ENCODE results near the gene OTOR.

The OTOR gene, protein sequence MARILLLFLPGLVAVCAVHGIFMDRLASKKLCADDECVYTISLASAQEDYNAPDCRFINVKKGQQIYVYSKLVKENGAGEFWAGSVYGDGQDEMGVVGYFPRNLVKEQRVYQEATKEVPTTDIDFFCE

DNA sequence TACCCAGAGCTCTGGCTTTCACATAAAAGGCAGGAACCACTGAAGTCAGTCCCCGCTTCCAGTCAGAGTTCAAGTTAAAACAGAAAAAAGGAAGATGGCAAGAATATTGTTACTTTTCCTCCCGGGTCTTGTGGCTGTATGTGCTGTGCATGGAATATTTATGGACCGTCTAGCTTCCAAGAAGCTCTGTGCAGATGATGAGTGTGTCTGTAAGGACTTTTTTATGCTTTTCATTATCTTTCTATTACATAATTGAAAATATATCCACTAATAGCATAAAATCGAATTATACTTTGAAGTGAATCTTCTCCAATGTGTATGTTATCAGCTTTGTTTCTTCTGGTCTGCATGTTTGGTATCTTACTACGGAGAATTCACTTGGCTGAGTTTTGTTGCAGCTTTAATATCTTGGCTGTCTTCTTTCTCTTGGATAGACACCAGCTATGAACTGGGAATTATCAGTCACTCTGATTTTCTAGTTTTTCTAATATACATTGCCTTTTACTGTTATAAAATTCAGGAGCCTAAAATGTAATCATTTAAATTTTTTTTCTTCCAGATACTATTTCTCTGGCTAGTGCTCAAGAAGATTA, at the start of gene OTOR:
OTOR (plus strand) TSS at position 51 of the 593 bp plus-strand sequence; CDS start at position 95, 44 bp downstream.
- no peak for DNase-seq

DNA sequence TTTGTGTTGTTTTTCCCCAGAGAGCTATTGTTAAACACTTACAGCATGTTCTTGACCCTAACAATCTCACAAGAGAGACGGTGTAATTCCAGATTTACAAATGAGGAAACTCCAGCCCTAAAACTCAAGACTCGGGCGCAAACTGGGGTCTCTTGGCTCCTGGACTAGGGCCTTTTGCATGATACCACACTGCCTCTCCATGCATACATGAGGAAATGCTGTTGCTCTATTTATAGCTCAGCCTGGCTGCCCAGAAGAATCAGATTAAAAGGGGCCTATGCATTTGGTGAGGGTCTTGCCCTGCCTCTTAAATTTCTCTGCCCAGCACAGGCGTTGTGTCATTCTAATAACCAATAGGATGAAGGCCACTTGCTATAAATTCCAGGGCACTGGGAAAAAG, 48.9 kb upstream of the OTOR start:
- DNase-seq = no peak

DNA sequence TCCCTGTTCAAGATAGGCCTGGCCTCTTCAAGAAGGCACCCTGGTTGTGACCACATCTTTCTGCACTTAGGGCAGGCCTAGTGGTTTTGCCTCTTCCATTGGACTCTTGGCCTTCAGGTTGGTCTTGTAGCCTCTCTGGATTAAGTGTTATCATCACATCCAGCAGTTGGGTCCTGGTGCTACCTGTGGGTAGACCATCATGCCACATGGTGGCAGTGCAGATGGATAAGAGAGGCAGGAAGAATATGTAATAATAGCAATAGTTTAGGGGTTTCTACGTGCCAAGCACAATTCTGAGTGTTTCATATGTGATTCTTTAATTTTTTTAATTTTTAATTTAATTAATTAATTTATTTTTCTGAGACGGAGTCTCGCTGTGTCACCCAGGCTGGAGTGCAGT, 46.9 kb upstream of the OTOR start:
- no peak for DNase-seq

DNA sequence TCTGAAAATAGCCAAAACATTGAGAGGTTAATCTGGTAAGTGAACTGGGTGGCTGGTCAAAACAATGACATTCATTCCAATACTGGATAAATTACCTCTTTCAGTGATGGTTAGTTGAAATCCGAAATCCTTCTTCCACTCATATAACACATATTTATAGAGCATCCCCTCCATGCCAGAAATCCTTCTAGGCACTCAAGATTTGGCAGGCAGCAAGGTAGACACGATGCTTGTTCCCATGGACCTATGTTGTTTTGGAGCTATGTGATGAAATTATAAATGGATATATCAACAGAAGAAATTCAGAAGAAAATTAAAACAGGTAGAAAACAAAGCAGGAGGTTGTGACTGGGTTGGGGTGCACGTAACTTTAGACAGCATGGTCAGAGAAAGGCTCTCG, 44.6 kb upstream of the OTOR start:
- DNase-seq = no peak

DNA sequence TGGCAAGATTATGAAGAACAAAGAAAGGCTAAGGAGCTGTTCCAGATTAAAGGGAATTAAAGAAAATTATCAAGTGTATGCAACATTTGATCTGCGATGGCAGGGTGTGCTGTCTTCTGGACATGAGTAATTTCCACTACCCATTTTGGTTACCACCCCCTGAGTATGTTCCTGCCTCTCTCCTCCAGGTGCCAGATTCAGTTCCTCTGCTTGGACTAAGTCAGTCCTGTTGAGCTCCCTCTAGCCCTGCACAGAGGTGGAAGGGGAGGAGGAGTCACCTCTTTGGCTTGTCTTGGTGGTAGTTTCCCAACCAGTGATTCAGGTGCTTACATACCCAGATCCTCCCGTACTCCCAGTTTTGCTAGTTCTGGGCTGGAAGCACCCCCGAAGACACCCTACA, 40.5 kb upstream of the OTOR start:
- DNase-seq = no peak

DNA sequence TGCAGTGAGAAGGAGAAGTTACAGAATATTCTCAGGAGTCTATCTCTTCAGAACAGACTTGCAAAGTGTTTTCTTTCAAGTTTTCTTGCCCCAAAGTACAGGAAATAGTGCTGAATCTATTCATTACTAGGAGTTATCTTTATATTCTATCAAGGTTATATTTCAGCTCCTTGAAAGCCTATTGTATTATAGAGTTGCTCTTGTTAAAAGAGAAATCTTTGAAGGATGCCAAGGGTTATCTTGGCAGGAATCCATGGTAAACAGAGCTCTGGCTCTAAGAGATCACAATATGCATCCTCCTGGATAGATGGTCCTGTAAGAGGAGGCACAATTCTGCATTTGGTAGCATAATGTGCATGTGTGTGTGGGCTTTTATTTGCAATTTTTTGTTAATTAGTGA, 39.6 kb upstream of the OTOR start:
- DNase-seq = no peak

DNA sequence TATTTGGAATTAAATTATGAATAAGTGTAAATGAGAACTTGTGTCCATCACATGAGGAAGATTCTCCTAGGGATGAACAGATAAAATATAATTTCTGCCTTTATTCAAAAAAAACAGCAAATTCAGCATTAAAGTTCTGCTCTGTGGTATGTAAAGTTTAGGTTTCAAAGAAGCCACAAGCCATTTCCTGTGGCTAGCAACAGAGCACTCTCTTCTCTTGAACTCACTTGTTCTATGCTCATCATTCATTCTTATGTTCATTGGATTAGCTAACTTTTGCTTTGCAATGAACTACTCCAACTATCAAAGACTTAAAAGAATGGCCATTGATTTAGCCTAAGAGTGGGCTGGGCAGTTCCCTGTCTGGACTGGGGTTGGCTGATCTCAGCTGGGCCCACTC, 39.1 kb upstream of the OTOR start:
- no peak for DNase-seq

DNA sequence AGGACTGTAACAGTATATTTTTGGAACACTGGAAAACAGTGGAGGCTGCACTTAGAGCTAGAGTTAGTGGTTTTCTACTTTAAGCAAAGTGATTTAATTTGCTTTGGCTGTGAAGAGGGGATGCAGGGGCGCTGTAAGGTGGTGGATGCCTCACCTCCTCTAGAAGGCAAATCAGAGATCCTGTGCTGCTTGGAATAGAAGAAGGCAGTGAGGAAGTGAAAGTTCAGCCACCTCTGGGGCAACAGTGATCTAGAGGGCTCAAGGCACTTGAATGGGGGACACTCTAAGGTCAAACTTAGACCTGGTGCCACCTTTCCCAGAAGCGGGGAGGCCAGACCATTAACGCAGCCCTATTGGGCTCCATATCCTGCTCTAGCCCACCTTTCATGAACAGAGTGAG, 37.4 kb upstream of the OTOR start:
- no peak for DNase-seq

DNA sequence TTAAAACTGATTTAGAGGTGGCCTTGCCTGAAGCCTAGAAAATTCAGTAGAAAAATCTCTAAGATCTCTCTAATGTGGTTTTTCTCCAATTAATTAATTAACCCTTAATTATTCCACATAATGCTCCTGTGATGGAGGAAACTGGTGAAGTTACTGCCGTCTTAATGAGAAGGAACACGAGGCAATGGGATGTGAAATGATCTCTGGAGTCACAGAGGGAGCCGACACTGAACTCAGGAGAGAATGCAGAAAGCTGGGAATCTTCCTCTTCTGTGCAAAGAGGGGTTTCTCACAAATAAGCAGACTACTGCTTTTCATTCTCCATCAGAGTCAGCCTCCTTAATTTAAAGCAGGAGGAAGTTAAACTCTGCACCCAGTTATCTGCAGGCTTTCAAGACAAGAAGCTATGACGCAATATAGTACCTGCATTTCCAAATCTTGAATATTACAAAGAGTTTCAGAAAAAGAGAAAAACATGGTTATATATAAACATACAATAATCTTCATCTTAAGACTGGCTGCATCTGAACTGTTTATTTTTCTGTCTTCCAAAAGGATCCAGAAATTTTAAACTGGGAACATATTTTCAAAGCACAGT, 36.4 kb upstream of the OTOR start:
- no peak for DNase-seq

DNA sequence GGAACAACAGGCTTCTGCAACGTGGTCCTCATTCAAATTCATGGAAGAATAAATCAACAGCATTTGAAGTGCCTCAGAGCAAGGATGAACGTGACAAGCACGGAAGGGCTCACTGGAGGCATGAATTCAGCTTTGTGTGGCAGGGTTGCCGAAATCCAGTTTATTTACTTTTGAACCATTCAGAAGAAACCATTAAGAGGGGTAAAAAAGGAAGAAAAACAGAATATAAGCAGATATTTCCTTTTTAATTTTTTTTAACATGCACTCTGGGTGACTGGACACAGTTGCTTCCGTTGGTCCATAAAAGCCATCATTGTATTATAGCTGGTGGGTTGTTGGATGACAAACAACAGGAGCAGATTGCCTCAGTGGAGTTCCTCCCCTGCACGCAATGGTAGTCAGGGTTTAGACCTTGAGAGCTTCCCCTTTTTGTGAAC, 35.6 kb upstream of the OTOR start:
- DNase-seq = no peak

DNA sequence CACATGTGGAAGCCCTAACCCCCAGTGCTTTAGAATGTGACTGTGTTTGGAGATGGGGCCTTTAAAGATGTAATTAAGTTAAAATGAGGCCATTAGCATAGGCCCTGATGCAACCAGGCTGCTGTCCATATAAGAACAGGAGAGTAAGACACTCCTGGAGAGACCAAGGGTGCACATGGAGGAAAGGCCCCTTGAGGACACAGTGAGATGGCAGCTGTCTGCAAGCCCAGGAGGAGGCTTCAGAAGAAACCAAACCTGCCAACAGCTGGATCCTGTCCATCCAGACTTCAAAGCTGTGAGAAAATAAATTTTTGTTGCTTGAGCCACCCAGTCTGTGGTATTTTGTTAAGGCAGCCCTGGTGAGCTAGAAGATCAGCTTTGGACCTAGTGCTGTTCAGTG, 35.1 kb upstream of the OTOR start:
- DNase-seq = no peak

DNA sequence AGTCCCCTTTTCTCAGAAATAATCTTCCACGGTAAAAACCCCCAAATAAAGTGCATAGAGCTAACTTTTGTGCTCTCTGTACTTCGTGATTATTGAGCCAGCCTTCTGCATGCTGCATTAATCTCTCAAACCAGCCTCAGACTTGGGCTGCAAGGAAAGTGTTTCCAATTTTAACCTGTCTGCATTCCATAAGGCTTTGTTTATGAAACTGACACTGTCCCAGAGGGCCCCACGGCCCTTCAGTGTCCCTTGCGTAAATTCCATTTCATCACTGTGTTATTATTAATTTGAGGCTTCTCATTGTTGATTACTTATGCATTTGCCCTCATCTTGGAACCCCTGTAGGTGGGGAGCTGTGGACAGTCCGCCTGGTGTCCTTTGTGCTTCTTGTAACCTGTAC, 33.9 kb upstream of the OTOR start:
- no peak for DNase-seq

DNA sequence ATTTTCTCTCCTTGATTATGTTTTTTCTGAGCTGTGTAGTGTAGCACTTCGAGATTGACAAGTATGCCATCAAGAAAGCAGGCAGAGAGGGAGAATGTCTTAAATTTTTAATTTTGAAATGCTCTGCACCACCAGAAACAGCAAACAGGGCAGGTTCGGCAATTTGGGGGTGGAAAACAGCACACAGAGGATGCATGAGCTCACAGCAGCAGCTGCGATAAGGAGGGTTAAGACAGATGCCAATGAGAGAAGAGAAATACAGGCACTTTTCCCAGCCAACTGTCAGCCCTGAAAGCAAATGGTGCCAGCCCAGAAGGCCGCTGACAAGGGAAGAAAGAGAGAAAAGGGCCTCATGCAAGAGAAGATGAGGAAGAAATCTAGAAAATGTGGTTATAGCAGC, 33.4 kb upstream of the OTOR start:
- no peak for DNase-seq

DNA sequence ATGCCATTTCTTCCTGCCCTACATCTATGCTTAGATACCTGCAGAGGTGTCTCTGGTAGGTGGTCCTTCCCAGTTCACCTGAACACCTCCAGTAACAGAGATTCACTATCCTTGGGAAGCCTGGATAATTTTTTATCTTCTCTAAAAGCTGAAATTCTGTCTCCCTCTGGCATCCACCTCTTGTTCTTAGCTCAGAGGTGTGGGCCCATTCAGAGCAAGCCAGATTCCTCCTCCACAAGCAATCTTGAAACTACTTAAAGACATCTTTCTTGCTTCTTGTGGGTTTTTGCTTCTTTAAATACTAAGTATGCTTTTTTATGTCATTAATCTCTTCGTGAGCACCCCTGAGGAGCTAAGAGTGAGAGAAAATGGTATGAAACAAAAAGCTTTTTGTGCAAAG, 28.7 kb upstream of the OTOR start:
- DNase-seq = no peak

DNA sequence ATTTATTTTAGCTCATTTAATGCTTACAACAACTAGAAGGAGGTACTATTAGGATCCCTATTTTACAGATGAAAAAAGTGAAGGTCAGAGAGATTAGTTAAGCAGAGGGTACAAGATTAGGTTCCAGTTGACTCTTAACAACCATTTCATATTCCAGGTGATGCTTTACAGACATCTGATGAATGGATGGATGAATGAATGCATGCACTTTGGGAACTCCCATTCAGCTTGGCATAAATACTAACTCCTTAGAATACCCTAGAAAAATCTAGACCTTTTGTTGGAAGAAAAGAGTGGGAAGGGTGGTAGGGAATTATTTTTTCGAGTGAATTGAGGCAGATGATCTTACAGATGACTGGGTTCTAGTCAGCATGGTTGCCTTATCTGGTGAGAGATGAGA, 19.1 kb upstream of the OTOR start:
- no peak for DNase-seq

DNA sequence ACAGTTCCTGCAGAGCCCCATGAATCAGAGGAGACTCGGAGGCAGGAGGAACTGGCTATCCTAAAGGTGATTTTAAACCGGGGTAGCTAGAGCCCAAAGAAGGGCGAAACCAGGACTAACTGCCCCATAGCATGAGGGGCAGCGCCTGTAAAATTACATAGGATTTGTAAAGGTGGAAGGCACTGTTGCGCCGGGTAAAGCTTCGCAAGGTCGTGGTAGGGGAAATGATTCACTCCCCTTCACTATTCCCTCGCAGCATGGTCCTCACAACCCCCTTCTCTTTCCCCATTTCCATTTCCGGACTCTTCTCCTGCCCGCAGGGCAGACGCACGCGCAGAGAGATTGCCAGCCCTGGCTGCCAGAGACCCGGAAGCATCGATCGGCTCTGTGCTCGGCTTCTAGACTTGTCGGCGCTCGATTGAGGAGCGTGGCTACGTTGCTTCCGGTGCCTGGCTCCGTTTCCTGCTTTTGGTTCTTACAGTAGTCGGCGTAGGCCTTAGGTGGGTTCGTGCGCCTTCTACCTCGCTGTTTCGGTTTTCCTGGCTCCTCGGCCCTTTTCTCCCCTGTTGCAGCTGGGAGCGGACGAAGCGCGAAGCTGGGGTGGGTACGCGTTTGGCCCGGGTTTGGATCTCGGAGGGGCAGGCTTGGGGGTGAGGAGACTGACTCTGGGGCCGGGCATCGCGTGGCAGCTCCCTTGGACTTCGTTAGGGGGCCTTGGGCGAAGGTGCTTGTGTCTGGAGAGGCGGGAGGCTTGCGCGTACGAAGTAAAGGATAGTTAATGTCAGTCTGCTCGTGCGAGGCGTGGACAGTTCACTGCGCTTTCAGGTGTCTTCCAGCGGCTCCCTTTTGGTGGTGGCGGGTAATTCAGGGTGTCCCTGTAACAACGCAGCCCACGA, 18.3 kb upstream of the OTOR start, which contains the start of gene SNRPB2:
SNRPB2 (plus strand) TSS at position 462 of the 896 bp plus-strand sequence. CDS start 1,677 bp downstream, outside the sequence.
- peak; percentile 93 for DNase-seq

DNA sequence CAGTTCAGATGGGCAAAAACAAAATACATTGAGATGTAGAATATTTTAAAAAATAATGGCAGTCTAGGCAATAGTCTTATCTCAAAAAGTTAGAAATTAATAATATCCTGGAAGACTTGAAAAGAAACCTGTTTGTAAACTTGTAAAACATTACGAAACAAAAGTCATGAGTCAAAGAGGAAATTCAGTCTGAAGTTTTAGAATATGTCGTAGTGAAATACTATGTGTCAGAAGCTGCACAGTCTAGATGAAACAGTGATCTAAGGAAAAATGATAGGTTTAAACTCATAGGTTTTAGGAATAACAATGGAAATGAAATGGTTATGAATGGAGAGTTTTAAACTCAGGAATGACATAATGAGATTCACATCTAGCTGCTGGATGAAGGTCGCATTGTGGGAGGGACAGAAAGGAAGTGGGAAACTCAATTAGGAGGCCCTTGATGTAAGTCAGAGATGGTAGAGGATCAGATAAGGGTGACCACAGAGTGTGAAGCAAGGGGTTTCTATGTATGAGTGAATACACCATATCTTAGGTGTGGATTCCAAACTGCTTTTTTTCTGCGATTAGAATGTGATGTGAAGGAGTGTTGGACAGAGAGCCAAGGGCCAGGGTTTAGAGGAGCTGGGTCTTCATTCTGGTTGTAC, 15.5 kb upstream of the OTOR start:
- no peak for DNase-seq

DNA sequence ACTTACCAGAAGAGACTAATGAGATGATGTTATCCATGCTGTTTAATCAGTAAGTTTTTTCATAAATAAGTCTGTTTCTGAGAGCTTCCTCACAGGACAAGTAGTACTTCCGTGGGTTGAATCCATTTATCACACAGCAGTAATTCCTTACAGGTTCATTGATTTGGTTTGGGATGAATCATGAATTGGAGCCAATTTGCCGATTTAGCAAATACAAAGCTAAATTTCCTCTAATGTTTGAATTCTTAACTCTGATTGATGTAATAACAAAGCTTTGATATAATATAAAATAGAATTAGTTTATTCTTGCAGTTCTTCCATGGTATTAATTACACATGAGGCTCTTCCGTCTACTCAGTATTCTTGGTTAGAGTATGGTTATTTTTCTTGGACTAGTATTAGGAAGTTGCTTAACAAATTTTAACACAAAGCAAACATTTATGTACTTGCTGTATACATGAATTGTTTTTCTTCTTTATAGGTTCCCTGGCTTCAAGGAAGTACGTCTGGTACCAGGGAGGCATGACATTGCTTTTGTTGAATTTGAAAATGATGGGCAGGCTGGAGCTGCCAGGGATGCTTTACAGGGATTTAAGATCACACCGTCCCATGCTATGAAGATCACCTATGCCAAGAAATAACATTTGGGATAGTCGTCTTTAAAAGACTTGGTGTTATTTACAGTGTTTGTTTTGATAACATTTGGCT, 7.6 kb upstream of the OTOR start:
- DNase-seq = no peak

DNA sequence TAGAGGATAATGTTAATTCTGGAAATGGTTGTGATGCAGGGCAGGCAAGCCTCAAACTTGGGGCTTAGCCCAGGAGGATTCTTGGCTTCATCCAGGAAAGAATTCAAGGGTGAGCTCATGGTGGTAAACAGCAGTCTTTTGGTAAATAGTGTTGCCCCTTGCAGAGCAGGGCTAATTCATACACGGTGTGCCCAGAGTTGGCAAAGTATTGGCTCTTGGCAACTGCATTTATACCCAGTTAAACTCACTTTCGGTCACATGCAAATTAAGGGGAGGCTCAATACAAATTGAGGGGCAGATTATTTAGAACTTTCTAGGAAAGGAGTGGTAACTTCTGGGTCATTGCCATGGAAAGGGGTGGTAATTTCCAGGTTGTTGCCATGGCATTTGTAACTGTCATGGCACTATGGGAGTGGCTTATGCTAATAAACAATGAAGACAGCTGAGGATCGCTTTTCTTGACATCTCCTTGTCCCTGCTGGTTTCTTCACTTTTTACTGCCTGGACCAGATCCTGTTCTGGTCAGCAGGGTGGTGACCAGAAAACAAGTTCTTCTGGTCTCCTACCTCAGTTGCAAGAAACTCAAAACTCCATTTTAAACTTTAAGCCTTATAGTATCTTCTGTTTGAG, 3.9 kb upstream of the OTOR start:
- DNase-seq = no peak

DNA sequence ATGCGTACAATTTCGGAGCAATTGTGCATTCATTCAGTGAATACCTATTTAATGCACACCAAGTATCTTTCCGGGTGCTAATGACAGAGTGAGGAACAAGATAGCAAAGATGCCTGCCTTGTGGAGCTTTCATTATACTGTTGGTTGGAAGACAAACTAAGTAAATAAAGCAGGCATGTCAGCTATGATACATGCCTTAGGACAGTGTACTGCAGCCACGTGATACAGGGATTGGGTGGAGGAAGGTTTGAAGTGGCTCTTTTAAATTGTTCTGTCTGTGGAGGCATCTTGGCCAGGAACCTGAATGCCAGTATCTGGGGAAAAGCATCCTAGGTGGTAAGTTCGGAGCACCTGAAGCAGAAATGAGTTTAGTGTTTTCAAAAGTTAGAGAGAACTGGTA, 3.0 kb upstream of the OTOR start:
- DNase-seq = no peak

DNA sequence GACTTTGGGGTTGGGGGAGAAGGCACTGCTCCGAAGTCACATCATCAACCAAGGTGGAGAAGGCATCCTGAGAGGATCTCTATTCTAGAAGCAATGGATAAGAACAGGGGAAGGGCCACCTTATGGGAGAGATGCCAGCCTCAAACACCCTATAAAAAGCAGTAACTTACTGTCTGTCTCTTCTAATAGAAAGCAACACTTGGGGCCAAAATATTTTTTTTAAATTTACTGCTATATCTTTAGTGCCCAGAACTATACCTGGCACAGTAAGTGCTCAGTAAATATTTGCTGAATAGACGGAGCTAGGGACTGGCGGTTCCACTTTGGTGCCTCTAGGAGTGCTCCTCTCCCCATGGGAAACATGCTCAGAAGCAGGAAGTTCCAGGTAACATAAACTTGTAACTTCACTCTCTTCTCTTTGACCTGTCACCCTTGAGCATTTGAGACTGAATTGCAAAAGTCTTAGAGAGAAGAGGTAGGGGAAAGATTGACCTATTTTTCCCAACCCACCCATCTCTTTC, 807 bp upstream of the OTOR start:
- no peak for DNase-seq

DNA sequence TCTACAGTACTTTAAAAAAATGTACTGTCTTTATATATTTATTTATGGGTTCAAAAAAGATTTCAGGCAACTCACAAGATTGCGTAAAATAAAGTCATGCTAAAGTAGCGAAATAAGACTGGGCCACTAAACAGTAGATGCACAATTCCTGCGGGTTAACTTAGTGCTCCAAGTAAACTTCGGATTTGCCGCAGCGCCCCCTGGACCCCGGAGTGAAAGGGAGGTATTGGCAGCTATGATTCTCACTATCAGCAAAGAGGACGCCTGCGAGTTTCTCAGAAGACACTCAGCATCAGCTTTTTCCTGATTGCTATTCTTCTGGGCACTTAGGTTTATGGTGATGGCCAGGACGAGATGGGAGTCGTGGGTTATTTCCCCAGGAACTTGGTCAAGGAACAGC, 1.4 kb downstream of the OTOR start:
- no peak for DNase-seq

Data from stimulated activated CD4-positive, alpha-beta T cell treated with anti-CD3 and anti-CD28 coated beads, Interleukin-1b, Interleukin-23, amount 100 ng/mL, for 48 hours (primary cell).